CMK (cell line): ENCODE measurements around the gene MRPL12.

ENCODE experiments used
- DNase-seq: peaks from one replicate; pipeline ENCODE4 v3.0.0-alpha.2; 2010; ENCODE audit warnings: low read depth

Gene MRPL12

DNA sequence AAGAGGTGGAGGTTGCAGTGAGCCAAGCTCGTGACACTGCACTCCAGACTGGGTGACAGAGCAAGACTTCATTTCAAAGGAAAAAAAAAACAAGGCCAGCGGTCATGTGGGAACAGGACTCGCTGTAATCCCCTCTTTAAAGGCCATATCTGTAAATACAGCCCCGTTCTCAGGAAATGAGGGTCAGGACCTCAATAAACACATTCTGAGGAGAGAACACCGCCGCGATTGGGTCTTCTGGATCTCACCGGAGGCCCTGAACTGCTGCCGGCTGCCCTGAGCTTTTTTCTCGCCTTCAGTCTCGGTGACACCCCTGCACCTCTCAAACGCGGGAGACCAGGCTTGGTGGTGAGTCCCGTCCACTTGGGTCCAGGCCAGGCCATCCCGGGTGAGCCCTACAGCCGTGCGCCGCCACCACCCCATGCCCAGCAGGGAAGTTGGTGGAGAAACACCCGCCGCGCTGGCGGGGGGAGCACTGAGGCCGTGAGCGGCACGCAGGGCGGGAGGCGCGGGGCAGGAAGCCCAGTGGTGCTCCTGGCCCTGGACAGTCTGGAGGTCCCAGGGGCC, 37.3 kb downstream of the MRPL12 start:
- DNase-seq = no peak

DNA sequence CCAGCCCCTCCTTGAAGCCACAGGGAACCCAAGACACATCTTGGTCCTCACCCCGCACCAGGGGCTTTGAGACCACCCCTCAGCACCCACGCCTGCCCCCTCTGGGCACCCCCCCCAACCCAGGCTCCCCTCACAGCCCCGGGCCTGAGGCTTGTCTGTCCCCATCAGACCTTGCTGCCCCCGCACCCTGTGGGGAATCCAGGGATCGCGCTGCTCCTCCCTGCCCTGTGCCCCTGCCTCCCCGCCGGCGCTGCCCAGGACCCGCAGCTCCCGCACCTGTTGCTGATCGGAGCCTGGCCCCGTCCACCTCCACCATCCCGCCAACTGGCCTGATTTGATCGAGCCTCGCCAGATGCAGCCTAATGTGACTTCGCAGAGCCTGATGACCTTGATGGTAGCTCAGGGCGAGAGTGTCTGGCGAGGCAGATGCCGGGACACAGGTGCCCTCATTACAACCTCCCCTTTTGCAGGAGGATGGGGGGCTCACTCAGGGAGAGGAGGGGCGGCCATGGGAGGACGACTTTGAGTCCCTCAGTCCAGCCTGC, 38.0 kb downstream of the MRPL12 start:
- no peak for DNase-seq

- DNase-seq = no peak
These were observed 38.7 kb downstream of the MRPL12 start for GRCh38 chr17:81741594-81742452.
